HG03045 (cell line): ENCODE measurements around the gene MYT1.
"Not testable (repeated sequence)": the region's sequence is repeated elsewhere in the genome, so short reads cannot be mapped to it uniquely, and the experiment has no call there.

Experiments used
- ATAC-seq: cut with Tn5 transposase; IDR thresholded peaks from one replicate; pipeline ENCODE4 v1.9.1; 2021; ENCODE audit warnings: mild to moderate bottlenecking, moderate library complexity; ENCODE audit not compliant: unreplicated experiment

The MYT1 gene

DNA sequence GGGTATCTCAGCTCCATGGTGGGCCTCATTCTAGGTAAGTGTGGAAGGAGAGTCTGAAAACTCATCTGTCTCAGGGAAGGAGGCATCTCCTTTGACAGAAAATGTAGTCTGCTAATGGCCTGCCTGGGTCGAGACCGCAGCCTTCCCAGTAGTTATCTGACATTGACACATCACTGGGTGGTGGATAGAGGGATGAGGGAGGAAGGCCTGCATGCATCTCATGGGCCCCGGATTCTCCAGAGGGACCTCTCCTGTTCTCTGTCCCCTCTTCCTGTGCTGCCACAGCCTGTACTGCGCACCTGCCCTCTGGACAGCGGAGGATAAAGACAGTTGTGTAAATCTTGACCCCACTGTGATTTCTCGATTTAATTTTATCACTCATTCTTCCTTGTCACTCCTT, 96.0 kb downstream of the MYT1 start:
- ATAC-seq, result no peak

DNA sequence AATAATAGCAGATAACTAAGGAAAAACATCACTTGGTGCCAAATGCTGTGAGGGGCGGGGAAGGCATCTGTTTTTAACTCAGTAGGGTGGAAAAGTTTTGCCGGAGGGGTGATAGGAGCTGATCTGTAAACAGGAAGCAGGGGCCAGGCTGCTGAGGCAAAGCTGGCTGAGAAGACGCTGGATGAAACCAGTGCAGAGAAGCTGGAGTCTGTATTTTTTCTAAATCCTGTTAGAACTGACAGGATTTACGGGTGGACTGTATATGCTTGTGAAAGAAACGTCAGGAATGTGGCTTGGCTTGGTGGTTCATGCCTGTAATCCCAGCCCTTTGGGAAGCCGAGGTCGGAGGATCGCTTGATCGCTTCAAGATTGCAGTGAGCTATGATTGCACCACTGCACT, 96.9 kb downstream of the MYT1 start:
- ATAC-seq, result no peak

DNA sequence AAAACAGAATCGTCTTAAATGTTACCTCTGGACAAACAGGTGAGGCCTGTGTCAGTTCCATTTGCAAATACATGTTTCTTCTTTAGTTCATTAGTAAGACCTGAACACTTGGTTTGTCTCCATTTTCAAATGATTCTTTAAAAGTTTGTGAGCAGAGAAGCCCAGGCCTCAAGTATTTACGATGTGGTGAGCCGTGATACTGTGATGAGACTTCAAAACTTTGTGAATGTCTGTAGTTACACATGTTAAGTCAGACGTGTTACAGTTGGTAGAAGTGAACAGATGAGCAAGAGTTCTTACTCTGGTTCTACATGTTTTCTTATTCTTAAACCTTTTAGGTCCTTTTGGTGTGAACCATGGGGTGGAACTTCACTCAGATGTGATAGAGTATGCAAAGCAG, 99.8 kb downstream of the MYT1 start:
- no peak for ATAC-seq

DNA sequence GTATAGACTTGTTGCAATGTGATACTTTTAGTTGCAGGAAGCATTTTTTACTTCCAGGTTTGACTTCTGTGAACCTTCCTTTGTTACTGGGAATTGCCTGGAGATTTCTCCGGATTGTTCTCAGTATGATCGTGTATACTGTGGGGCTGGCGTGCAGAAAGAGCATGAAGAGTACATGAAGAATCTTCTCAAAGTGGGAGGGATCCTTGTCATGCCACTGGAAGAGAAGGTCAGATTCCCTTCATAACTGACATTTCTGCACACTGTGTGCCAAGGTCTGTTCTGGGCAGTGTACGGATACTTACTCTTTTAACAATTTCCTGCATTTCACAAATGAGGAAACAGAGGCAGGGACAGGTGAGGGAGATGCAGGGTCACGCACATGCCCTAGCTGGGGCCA, 100.9 kb downstream of the MYT1 start:
- no peak for ATAC-seq

- ATAC-seq, result no peak
These were observed 102.7 kb downstream of the MYT1 start for GRCh38 chr20:64266988-64267387.

GRCh38 chr20:64268174-64268573, 103.9 kb downstream of the MYT1 start:
- no peak for ATAC-seq

DNA sequence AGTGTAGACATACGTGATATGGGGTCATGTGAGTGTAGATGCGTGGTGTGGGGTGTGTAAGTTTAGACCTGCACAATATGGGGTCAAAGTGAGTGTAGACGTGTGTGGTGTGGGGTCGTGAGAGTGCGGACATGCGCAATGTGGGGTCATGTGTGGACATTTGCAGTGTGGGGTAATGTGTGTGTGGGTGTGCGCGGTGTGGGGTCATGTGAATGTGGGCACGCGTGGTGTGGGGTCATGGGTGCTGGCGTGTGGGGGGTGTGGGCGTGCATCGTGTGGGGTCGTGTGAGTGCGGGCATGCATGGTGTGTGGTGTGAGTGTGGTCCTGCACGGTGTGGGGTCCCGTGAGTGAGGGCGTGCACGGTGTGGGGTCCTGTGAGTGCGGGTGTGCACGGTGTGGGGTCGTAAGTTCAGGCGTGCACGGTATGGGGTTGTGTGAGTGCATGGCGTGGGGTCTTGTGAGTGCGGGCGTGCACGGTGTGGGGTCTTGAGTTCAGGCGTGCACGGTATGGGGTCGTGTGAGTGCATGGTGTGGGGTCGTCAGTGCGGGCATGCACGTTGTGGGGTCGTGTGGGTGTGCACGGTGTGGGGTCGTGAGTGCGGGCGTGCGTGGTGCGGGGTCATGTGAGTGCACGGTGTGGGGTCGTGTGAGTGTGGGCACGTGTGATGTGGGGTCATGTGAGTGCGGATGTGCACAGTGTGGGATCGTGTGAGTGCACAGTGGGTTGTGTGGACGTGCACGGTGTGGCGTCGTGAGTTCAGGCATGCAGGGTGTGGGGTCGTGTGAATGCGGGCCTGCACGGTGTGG, 105.6 kb downstream of the MYT1 start:
- no peak for ATAC-seq

- ATAC-seq, result no peak
These were observed 107.4 kb downstream of the MYT1 start for GRCh38 chr20:64271636-64272035.

GRCh38 chr20:64273109-64273508, 108.9 kb downstream of the MYT1 start:
- no peak for ATAC-seq

- no peak for ATAC-seq
These were observed 112.6 kb downstream of the MYT1 start for GRCh38 chr20:64276817-64277216.

DNA sequence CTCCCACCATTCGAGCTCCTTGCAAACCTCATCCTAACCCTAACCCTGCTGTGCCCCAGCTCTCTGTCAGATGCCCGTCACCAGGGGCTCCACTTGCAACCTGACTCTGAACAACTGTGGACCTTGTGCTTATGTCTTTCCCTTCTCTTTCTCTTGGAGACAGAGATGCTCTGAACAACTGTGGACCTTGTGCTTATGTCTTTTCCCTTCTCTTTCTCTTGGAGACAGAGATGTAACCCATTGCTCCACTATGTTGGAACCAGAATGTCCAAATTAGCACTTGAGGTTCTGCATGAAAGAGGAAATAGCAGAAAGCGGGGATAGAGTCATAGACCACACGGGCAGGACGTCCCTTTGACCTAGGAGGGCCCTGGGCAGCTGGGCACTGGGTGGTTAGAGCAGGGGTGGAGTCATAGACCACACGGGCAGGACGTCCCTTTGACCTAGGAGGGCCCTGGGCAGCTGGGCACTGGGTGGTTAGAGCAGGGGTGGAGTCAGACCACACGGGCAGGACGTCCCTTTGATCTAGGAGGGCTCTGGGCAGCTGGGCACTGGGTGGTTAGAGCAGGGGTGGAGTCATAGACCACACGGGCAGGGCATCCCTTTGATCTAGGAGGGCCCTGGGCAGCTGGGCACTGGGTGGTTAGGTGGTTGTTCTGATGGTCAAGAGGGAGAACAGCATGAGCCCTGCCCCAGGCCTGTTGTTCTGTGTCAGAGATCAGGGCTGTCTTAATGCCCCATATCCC, 113.5 kb downstream of the MYT1 start:
- ATAC-seq, result no peak

DNA sequence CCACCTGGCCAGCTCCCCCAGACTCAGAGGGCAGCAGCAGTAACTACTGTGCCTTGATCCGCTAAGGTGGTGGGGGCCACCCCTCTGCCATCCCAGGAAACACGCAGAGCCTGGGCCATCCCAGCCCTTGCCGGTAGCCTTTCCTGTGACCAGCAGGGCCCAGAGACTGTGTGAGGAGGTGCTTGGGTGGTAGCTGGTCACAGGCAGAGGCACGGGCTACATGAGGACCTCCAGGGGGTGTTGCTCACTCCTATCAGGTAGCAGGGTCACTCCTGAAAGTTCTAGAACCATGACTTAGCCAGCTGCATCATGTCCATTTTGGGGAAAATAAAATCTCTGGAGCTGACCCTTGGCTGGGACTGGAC, 114.0 kb downstream of the MYT1 start:
- ATAC-seq, result no peak

DNA sequence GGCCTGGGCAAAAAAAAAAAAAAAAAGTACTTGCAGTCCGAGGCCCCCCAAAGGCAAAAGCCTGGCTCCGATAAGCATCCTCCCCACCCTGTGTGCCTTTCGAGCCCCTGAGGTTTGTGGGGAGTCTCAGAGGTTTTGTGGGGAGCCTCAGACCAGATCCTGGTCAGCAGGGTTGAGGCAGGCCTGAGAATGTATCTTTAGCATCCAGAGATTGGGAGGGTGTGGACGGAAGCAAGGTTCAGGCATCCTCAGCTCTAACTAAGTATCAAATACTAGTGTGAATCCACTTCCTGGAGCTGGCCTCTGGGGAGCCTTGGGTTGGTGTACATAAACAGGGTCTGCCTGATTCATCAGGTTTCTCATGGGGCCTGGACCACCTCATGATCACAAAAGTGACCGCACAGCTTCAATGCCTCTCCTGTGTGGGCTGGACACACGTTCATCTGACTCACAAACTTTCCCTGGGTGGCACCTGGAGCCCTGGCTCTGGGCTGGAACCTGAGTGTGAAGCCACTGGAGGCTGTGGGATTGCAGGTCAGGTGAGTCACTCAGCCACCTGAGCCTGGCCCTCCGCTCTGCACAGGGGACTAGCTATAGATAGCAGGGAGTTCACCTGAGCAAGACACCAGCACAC, 115.7 kb downstream of the MYT1 start:
- no peak for ATAC-seq

DNA sequence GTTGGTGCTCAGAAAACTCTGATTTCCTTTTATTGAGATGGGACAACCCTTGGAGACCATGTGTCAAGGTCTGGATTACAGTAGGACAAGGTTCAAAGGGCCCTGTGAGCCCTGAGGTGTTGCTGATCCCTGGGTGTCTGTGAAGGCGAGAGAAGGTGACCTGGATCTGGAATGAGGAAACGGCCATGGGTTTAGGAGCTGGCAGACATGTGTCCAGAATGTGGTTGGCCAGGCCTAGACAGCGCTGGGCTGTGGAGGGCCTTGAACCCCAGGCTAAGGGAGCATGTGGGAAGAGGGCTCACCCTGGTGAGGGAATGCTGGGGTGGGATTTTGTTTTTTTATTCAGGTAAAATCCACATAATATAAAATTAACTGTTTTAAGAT, 116.2 kb downstream of the MYT1 start:
- ATAC-seq, result no peak

- ATAC-seq, result no peak
These were observed 119.4 kb downstream of the MYT1 start for GRCh38 chr20:64283646-64284045.

DNA sequence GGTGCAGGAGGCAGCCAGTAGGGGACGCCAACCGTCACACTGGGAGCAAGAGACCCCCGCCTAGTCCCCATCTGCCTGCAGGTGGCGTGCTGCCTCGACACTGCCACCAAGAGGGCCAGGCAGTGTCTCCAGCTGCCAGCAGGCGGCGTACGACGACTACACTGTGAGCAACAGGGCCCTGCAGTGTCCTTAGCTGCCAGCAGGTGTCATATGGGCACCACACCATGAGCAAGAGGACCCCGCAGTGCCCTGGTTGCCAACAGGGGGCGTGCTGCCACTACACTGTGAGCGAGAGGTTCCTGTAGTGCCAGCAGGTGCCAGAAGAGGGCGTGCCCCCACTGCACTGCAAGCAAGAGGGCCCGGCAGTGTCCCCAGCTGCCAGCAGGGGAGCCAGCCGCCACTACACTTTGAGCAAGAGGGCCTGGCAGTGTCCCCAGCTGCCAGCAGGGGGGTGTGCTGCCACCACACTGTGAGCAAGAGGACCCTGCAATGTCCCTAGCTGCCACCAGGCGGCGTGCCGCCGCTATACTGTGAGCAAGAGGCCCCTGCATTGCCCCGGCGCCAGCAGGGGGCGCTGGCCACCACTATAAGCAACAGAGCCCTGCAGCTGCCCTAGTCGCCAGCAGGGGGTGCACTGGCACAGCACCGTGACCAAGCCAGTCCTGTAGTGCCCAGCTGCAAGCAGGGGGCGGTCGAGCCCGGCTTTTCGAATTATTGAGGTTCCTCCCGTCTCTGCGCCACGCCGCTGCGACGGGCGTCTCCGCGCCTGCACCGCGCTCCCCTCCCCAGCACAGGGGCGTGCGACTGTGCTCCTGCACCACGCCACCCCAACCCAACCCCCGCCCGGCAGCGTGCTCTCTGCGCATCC, 121.6 kb downstream of the MYT1 start:
- peak; percentile 93 for ATAC-seq

- ATAC-seq, result not testable (repeated sequence)
These were observed 122.4 kb downstream of the MYT1 start for GRCh38 chr20:64286447-64287263.

DNA sequence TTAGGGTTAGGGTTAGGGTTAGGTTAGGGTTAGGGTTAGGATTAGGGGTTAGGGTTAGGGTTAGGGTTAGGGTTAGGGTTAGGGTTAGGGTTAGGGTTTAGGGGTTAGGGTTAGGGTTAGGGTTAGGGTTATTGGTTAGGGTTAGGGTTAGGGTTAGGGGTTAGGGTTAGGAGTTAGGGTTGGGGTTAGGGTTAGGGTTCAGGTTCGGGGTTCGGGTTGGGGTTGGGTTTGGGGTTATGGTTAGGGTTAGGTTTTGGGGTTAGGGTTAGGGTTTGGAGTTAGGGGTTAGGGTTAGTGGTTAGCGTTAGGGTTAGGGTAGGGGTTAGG, 123.0 kb downstream of the MYT1 start:
- not testable (repeated sequence) for ATAC-seq
